NOMO-1 treated with DMSO at 0.1 percent for 48 hours (cell line): ENCODE measurements around the gene FAM219B.

ENCODE experiments used
- DNase-seq: peaks from one replicate; lab custom pipeline; 2025; ENCODE audit not compliant: unreplicated experiment; lab: John Stamatoyannopoulos, UW

FAM219B gene

GRCh38 chr15:74851960-74852359 is 54.7 kb downstream of the FAM219B start:
- no peak for DNase-seq

GRCh38 chr15:74850393-74850792 is 56.3 kb downstream of the FAM219B start:
- no peak for DNase-seq
